Erythroblast (primary cell): ENCODE measurements around the gene FLVCR2.

Source experiments
- GATA1 ChIP-seq: IDR thresholded peaks from 2 replicates; pipeline ENCODE4 v1.6.1; 2011; ENCODE audit warnings: low read depth, mild to moderate bottlenecking, control low read depth, low read length, moderate library complexity
- POLR2A ChIP-seq: IDR thresholded peaks from 2 replicates; pipeline ENCODE4 v1.6.1; 2011; ENCODE audit warnings: mild to moderate bottlenecking, low read length

GRCh38 chr14:75660238-75660629 is 81.8 kb downstream of the FLVCR2 start:
- TF ChIP-seq POLR2A (no peak), GATA1 (no peak)
